ENCODE measurements around the gene EYA4. TPM values are rescaled to one million over a fixed set of nuclear protein-coding genes. Genes with fewer than 3 reads are reported as not detected.

EYA4 gene
- total and polyA plus RNA-seq, 2 donors (not counting 3 experiments of a cell fraction or from before 2014, with no cell fraction given) = not detected

DNA sequence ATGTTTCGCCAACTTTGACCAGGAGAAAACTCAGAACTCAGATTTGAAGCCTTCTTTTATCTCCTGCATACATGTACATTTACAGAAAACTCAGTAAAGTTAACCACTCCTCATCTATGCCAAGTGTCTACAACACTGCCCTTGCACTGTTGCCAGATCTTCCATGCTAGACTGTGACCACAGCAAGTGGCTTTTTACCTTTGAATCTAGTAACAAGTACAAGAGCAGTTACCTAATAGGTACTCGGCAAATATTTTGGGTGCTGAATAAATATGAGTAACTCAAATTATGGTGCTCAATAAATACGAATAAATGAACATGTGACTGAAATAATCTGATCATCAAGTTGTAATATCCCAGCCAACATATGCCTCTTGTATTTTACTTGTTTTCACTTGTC is 184.9 kb downstream of the EYA4 start:
- no peak for TF ChIP-seq GATA2 (IDR thresholded peaks at IDR 0.05; ENCODE audit: insufficient read depth, insufficient read length, low read depth, low read length)
- TF ChIP-seq JUN (IDR thresholded peaks at IDR 0.05; ENCODE audit: borderline replicate concordance, insufficient read depth, insufficient read length, low read depth) = no peak
- TF ChIP-seq POLR2AphosphoS5 (IDR thresholded peaks at IDR 0.05; ENCODE audit: insufficient read depth, low read depth, low read length) = no peak
- no peak for TF ChIP-seq EZH2 (IDR thresholded peaks at IDR 0.05; ENCODE audit: borderline replicate concordance, low read depth, low read length, severe bottlenecking)
- no peak for TF ChIP-seq FOS (IDR thresholded peaks at IDR 0.05; ENCODE audit: borderline replicate concordance, insufficient read depth, low read length)
- no TSS peak for BruUV-seq (replicated peaks)
- DNase-seq (ENCODE audit: low read depth, low spot score) (no peak), FAIRE-seq (no peak)
- dilution Hi-C loops (cut with MboI; ENCODE audit: extremely low pct_ligation_motif_present, low sequenced_read_pairs) (no loop called here), intact Hi-C loops (cut with micrococcal nuclease) (loop anchor here (10.0 kb wide), 1 partner anchor 331 kb away; no protein-coding TSS in a partner anchor)
- Histone ChIP-seq H3K9ac (replicated peaks; ENCODE audit: extremely low read depth, insufficient read depth, low read length) (no peak overlapping the region), H3K9me3 (replicated peaks; ENCODE audit: control insufficient read depth, insufficient read depth, low read length) (no peaks in the 10 kb centered on the region), H3K4me3 (replicated peaks in 1 of 3; ENCODE audit: insufficient read depth in 1 of 3, low read depth in 1 of 3, low read length in 3 of 3) (no peak overlapping the region), H3K36me3 (ENCODE audit: control insufficient read depth in 2 of 2, extremely low read depth in 1 of 2, insufficient read depth in 2 of 2, low read length in 2 of 2) (no peaks in the 10 kb centered on the region), H3K9me1 (replicated peaks; ENCODE audit: control insufficient read depth, extremely low read depth, insufficient read depth, low read length) (no peaks in the 10 kb centered on the region), H3K4me1 (ENCODE audit: control insufficient read depth, extremely low read depth, insufficient read depth, low read length) (no peaks in the 10 kb centered on the region), H3K27me3 (ENCODE audit: control insufficient read depth in 2 of 2, insufficient read depth in 2 of 2, low read length in 2 of 2) (no peaks in the 10 kb centered on the region), H3K79me2 (ENCODE audit: control insufficient read depth, insufficient read depth, low read length) (no peaks in the 10 kb centered on the region), H3K27ac (ENCODE audit: insufficient read depth, low read depth, low read length) (no peak overlapping the region), H2AFZ (ENCODE audit: low read depth, low read length) (no peak overlapping the region), H4K20me1 (replicated peaks; ENCODE audit: control insufficient read depth, extremely low read depth, insufficient read depth, low read length) (no peaks in the 10 kb centered on the region), H3K4me2 (ENCODE audit: insufficient read depth, low read length) (no peak overlapping the region)
- ChIA-PET CTCF (no interaction called here), POLR2A (no interaction called here)

- Histone ChIP-seq H3K36me3 (ENCODE audit: control insufficient read depth in 2 of 2, extremely low read depth in 1 of 2, insufficient read depth in 2 of 2, low read length in 2 of 2) (no peaks in the 10 kb centered on the region), H2AFZ (ENCODE audit: low read depth, low read length) (no peak overlapping the region), H3K4me2 (ENCODE audit: insufficient read depth, low read length) (no peak overlapping the region), H3K9ac (replicated peaks; ENCODE audit: extremely low read depth, insufficient read depth, low read length) (no peak overlapping the region), H3K79me2 (ENCODE audit: control insufficient read depth, insufficient read depth, low read length) (no peaks in the 10 kb centered on the region), H3K9me3 (replicated peaks; ENCODE audit: control insufficient read depth, insufficient read depth, low read length) (no peaks in the 10 kb centered on the region), H3K27ac (ENCODE audit: insufficient read depth, low read depth, low read length) (no peak overlapping the region), H3K9me1 (replicated peaks; ENCODE audit: control insufficient read depth, extremely low read depth, insufficient read depth, low read length) (no peaks in the 10 kb centered on the region), H3K4me1 (ENCODE audit: control insufficient read depth, extremely low read depth, insufficient read depth, low read length) (no peaks in the 10 kb centered on the region), H3K4me3 (replicated peaks in 1 of 3; ENCODE audit: insufficient read depth in 1 of 3, low read depth in 1 of 3, low read length in 3 of 3) (no peak overlapping the region), H4K20me1 (replicated peaks; ENCODE audit: control insufficient read depth, extremely low read depth, insufficient read depth, low read length) (no peaks in the 10 kb centered on the region), H3K27me3 (ENCODE audit: control insufficient read depth in 2 of 2, insufficient read depth in 2 of 2, low read length in 2 of 2) (no peaks in the 10 kb centered on the region)
- no TSS peak for BruUV-seq (replicated peaks)
- dilution Hi-C loops (cut with MboI; ENCODE audit: extremely low pct_ligation_motif_present, low sequenced_read_pairs) (no loop called here), intact Hi-C loops (cut with micrococcal nuclease) (loop anchor here (10.0 kb wide), 1 partner anchor 333 kb away; no protein-coding TSS in a partner anchor)
- CTCF ChIA-PET = no interaction called here
- POLR2A ChIA-PET = no interaction called here
- no peak for DNase-seq (ENCODE audit: low read depth, low spot score)
- no peak for FAIRE-seq
- no peak for TF ChIP-seq POLR2AphosphoS5 (IDR thresholded peaks at IDR 0.05; ENCODE audit: insufficient read depth, low read depth, low read length)
- TF ChIP-seq, protein P1, sequence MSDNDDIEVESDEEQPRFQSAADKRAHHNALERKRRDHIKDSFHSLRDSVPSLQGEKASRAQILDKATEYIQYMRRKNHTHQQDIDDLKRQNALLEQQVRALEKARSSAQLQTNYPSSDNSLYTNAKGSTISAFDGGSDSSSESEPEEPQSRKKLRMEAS (IDR thresholded peaks at IDR 0.05; ENCODE audit: insufficient read depth, insufficient read length) = no peak
These were observed 187.1 kb downstream of the EYA4 start for GRCh38 chr6:133428295-133428694.
